HepG2 (cell line): Measurements from ENCODE around the gene SCARF1. TPM values are rescaled to one million over a fixed set of nuclear protein-coding genes. Genes with fewer than 3 reads are reported as not detected.
A peak's percentile ranks its signal among the peaks of the same experiment; 100 is the strongest.

Experiments used
- ARID5B ChIP-seq: IDR thresholded peaks from 2 replicates; pipeline ENCODE4 v1.4.0; 2020; ENCODE audit warnings: mild to moderate bottlenecking, missing genetic modification reagents
- ATRX ChIP-seq: sonication (generic); formaldehyde crosslinking; IDR thresholded peaks from 2 replicates; pipeline ENCODE4 v1.4.0; 2020; ENCODE audit warnings: missing genetic modification reagents, borderline replicate concordance
- ETV5 ChIP-seq: IDR thresholded peaks from 2 replicates; pipeline ENCODE4 v1.6.1; 2018; ENCODE audit warnings: missing biosample characterization, missing genetic modification reagents, inconsistent platforms, borderline replicate concordance
- KLF12 ChIP-seq: sonication (generic); formaldehyde crosslinking; IDR thresholded peaks from 2 replicates; pipeline ENCODE4 v1.4.0; 2020; ENCODE audit warnings: missing genetic modification reagents, borderline replicate concordance
- KLF6 ChIP-seq: IDR thresholded peaks from 2 replicates; pipeline ENCODE4 v1.8.0; 2016; ENCODE audit warnings: missing biosample characterization, missing genetic modification reagents
- KLF9 ChIP-seq: IDR thresholded peaks from 2 replicates; pipeline ENCODE4 v1.6.1; 2016; ENCODE audit warnings: low read depth
- NFE2L2 ChIP-seq: fragments of 150-350 bp; IDR thresholded peaks from 2 replicates; pipeline ENCODE4 v1.6.1; 2014; ENCODE audit warnings: low read length
- NPAS2 ChIP-seq: sonication (generic); formaldehyde crosslinking; IDR thresholded peaks from 2 replicates; pipeline ENCODE4 v1.8.0; 2022; ENCODE audit warnings: mild to moderate bottlenecking, missing genetic modification reagents, borderline replicate concordance
- PAWR ChIP-seq: sonication (generic); formaldehyde crosslinking; IDR thresholded peaks from 2 replicates; pipeline ENCODE4 v1.4.0; 2020; ENCODE audit warnings: missing genetic modification reagents, mild to moderate bottlenecking, borderline replicate concordance
- POLR2A ChIP-seq, 2 experiments: IDR thresholded peaks; 2 replicates each; pipeline ENCODE4 v1.6.1; 2011; ENCODE audit warnings: low read depth in 2 of 2, low read length in 2 of 2, mild to moderate bottlenecking in 1 of 2, moderate library complexity in 1 of 2; ENCODE audit not compliant: insufficient read depth in 1 of 2
- SMARCC2 ChIP-seq: fragments of 450-650 bp; IDR thresholded peaks from 2 replicates; pipeline ENCODE4 v1.6.1; 2017; ENCODE audit warnings: antibody characterized with exemption, mild to moderate bottlenecking
- TARDBP ChIP-seq: sonication (generic); formaldehyde crosslinking; IDR thresholded peaks from 2 replicates; pipeline ENCODE4 v1.8.0; 2022; ENCODE audit warnings: mild to moderate bottlenecking, missing genetic modification reagents
- TBX3 ChIP-seq: fragments of 450-650 bp; IDR thresholded peaks from 2 replicates; pipeline ENCODE4 v1.6.1; 2017; ENCODE audit warnings: antibody characterized with exemption, mild to moderate bottlenecking, inconsistent platforms, borderline replicate concordance
- ZBTB8A ChIP-seq: sonication (generic); formaldehyde crosslinking; IDR thresholded peaks from 2 replicates; pipeline ENCODE4 v1.4.0; 2020; ENCODE audit warnings: mild to moderate bottlenecking, low read depth, missing genetic modification reagents, borderline replicate concordance
- ZFP90 ChIP-seq: sonication (generic); formaldehyde crosslinking; IDR thresholded peaks from 2 replicates; pipeline ENCODE4 v1.8.0; 2022; ENCODE audit warnings: missing genetic modification reagents, mild to moderate bottlenecking, inconsistent platforms, borderline replicate concordance
- ZNF143 ChIP-seq: sonication (generic); formaldehyde crosslinking; IDR thresholded peaks from 2 replicates; pipeline ENCODE4 v1.4.0; 2020; ENCODE audit warnings: missing genetic modification reagents
- ZNF280D ChIP-seq: sonication (generic); formaldehyde crosslinking; IDR thresholded peaks from 2 replicates; pipeline ENCODE4 v1.5.1; 2020; ENCODE audit warnings: mild to moderate bottlenecking, missing genetic modification reagents
- ZNF556 ChIP-seq: sonication (generic); formaldehyde crosslinking; IDR thresholded peaks from 2 replicates; pipeline ENCODE4 v1.4.0; 2020; ENCODE audit warnings: mild to moderate bottlenecking, missing genetic modification reagents, borderline replicate concordance
- ZNF558 ChIP-seq: sonication (generic); formaldehyde crosslinking; IDR thresholded peaks from 2 replicates; pipeline ENCODE4 v1.9.0; 2022; ENCODE audit warnings: mild to moderate bottlenecking, missing genetic modification reagents, borderline replicate concordance
- ZNF639 ChIP-seq: conservative IDR thresholded peaks from 2 replicates; pipeline ENCODE4 v1.6.1; 2018; ENCODE audit warnings: missing genetic modification reagents
- ZSCAN31 ChIP-seq: sonication (generic); formaldehyde crosslinking; IDR thresholded peaks from 2 replicates; pipeline ENCODE4 v1.5.0; 2020; ENCODE audit warnings: low read depth, mild to moderate bottlenecking, missing genetic modification reagents
- polyA plus RNA-seq, 8 experiments: library from polyadenylated mRNA; depleted of rRNA in 3 of 8; stranded (reverse) in 7 of 8; unstranded in 1 of 8; fragments of >200 nt; fragmentation: Illumina TruSeq in 4 of 8; extraction: Trizol in 4 of 8; gene quantifications; 2 replicates each; pipeline versions ENCODE4 v1.2.1 to v1.2.3, GENCODE V29; 2011 to 2016; ENCODE audit warnings: low read depth in 4 of 8, missing spikeins in 1 of 8, mixed read lengths in 1 of 8; ENCODE audit not compliant: insufficient read depth in 1 of 8
- total RNA-seq, 5 experiments: library from RNA; depleted of rRNA; stranded (reverse); fragments of >200 nt; fragmentation: Illumina TruSeq; extraction: Trizol; gene quantifications; 2 replicates each; pipeline ENCODE4 v1.2.3, GENCODE V29; 2016; ENCODE audit warnings: low read depth in 1 of 5

The SCARF1 gene
- total and polyA plus RNA-seq, 2 of the 13 experiments (the other 11 are each of a cell fraction or from before 2014, with no cell fraction given) = 0.24 to 0.71 TPM

GRCh38 chr17:1648963-1649843 lies 3.7 kb upstream of the SCARF1 start (continued):
- TF ChIP-seq KLF12 (CRISPR knock-in tag) (peak; percentile 87), ZFP90 (no peak), ZNF556 (CRISPR knock-in tag) (peak; percentile 15; the same call in 1 of the 2 replicates), ATRX (CRISPR knock-in tag) (no peak), ETV5 (CRISPR knock-in tag) (0 out of 2 replicates have a peak, but pooled peaks have one; percentile 16), ARID5B (CRISPR knock-in tag) (no peak), SMARCC2 (no peak), ZNF143 (CRISPR knock-in tag) (no peak; the same call in 1 of the 2 replicates), KLF9 (no peak), ZBTB8A (no peak; the same call in 1 of the 2 replicates), NPAS2 (CRISPR knock-in tag) (no peak), ZNF280D (CRISPR knock-in tag) (peak; percentile 70; the same call in 1 of the 2 replicates), TBX3 (no peak), NFE2L2 (no peak), ZNF558 (0 out of 2 replicates have a peak, but pooled peaks have one; percentile 47), POLR2A (IDR thresholded peaks at IDR 0.05; ENCODE audit: insufficient read depth in 1 of 2, low read depth in 2 of 2, low read length in 2 of 2) (peak; percentile 47 to 90; a peak in 3 of 4 replicates), TARDBP (no peak), ZNF639 (CRISPR knock-in tag) (0 out of 2 replicates have a peak, but pooled peaks have one; percentile 38), KLF6 (peak; percentile 58; the same call in 1 of the 2 replicates), PAWR (CRISPR knock-in tag) (no peak), ZSCAN31 (no peak; the same call in 1 of the 2 replicates)
